ENCODE data around the gene HSD17B12.

The HSD17B12 gene

GRCh38 chr11:43746670-43747069 lies 66.1 kb downstream of the HSD17B12 start:
- Histone ChIP-seq H3K36me3 (replicated peaks in 1 of 2; ENCODE audit: control insufficient read depth in 2 of 2, insufficient read depth in 2 of 2, low read length in 2 of 2) (peaks cover 2 to 6% of the 10 kb centered on the region in 2 donors), H3K18ac (ENCODE audit: low read length) (no peak overlapping the region), H2BK12ac (ENCODE audit: low read length) (no peak overlapping the region), H3K23ac (ENCODE audit: low read depth, low read length, poor library complexity) (no peak overlapping the region), H2AFZ (ENCODE audit: low read length) (no peak overlapping the region), H4K8ac (ENCODE audit: low read depth, low read length) (no peak overlapping the region), H3K27ac (replicated peaks; ENCODE audit: low read length) (no peak overlapping the region), H3K9me3 (replicated peaks in 1 of 2; ENCODE audit: control insufficient read depth in 2 of 2, insufficient read depth in 1 of 2, low read depth in 1 of 2, low read length in 2 of 2) (no peaks in the 10 kb centered on the region), H2BK15ac (ENCODE audit: low read length) (no peak overlapping the region), H2AK5ac (ENCODE audit: low read depth, low read length) (no peak overlapping the region), H3K4me1 (ENCODE audit: control insufficient read depth in 2 of 2, insufficient read depth in 1 of 2, low read depth in 1 of 2, low read length in 2 of 2) (no peaks in the 10 kb centered on the region), H2BK120ac (ENCODE audit: low read depth, low read length) (no peak overlapping the region), H3K4me3 (ENCODE audit: low read length in 2 of 2) (no peak overlapping the region), H2BK5ac (ENCODE audit: low read length) (no peak overlapping the region), H3K4ac (ENCODE audit: low read length) (no peak overlapping the region), H3K14ac (ENCODE audit: low read length) (no peak overlapping the region), H3K4me2 (ENCODE audit: insufficient read depth, low read length, poor library complexity, severe bottlenecking) (no peak overlapping the region), H3K9ac (ENCODE audit: low read depth, low read length, poor library complexity) (no peak overlapping the region), H3K27me3 (ENCODE audit: control insufficient read depth in 3 of 3, insufficient read depth in 3 of 3, low read depth in 1 of 3, low read length in 3 of 3) (no peaks in the 10 kb centered on the region), H3K79me1 (ENCODE audit: low read depth, low read length) (no peaks in the 10 kb centered on the region), H4K91ac (ENCODE audit: low read depth, low read length, poor library complexity) (no peak overlapping the region)
- WGBS, 2 donors (ENCODE audit: extremely low coverage in 2 of 2, insufficient read length in 2 of 2, insufficient replicate concordance in 1 of 2): no CpG with 5 or more reads among the region's 3 CpGs
- DNase-seq (ENCODE audit: low spot score): no peak

GRCh38 chr11:43747130-43747802 lies 66.7 kb downstream of the HSD17B12 start:
- Histone ChIP-seq H3K27me3 (ENCODE audit: control insufficient read depth in 3 of 3, insufficient read depth in 3 of 3, low read depth in 1 of 3, low read length in 3 of 3) (no peaks in the 10 kb centered on the region), H3K4ac (ENCODE audit: low read length) (no peak overlapping the region), H3K4me3 (ENCODE audit: low read length in 2 of 2) (no peak overlapping the region), H3K18ac (ENCODE audit: low read length) (no peak overlapping the region), H2BK12ac (ENCODE audit: low read length) (no peak overlapping the region), H3K4me2 (ENCODE audit: insufficient read depth, low read length, poor library complexity, severe bottlenecking) (no peak overlapping the region), H2BK120ac (ENCODE audit: low read depth, low read length) (no peak overlapping the region), H3K9ac (ENCODE audit: low read depth, low read length, poor library complexity) (no peak overlapping the region), H3K23ac (ENCODE audit: low read depth, low read length, poor library complexity) (no peak overlapping the region), H3K36me3 (replicated peaks in 1 of 2; ENCODE audit: control insufficient read depth in 2 of 2, insufficient read depth in 2 of 2, low read length in 2 of 2) (peaks cover 2 to 10% of the 10 kb centered on the region in 2 donors), H4K91ac (ENCODE audit: low read depth, low read length, poor library complexity) (no peak overlapping the region), H3K27ac (replicated peaks; ENCODE audit: low read length) (no peak overlapping the region), H2BK5ac (ENCODE audit: low read length) (no peak overlapping the region), H3K14ac (ENCODE audit: low read length) (no peak overlapping the region), H2BK15ac (ENCODE audit: low read length) (no peak overlapping the region), H3K79me1 (ENCODE audit: low read depth, low read length) (no peaks in the 10 kb centered on the region), H4K8ac (ENCODE audit: low read depth, low read length) (no peak overlapping the region), H2AK5ac (ENCODE audit: low read depth, low read length) (no peak overlapping the region), H3K9me3 (replicated peaks in 1 of 2; ENCODE audit: control insufficient read depth in 2 of 2, insufficient read depth in 1 of 2, low read depth in 1 of 2, low read length in 2 of 2) (no peaks in the 10 kb centered on the region), H2AFZ (ENCODE audit: low read length) (no peak overlapping the region), H3K4me1 (ENCODE audit: control insufficient read depth in 2 of 2, insufficient read depth in 1 of 2, low read depth in 1 of 2, low read length in 2 of 2) (no peaks in the 10 kb centered on the region)
- no peak for DNase-seq (ENCODE audit: low spot score)
- WGBS, 2 donors (ENCODE audit: extremely low coverage in 2 of 2, insufficient read length in 2 of 2, insufficient replicate concordance in 1 of 2): no CpG with 5 or more reads among the region's 7 CpGs

- no peaks in the 10 kb centered on the region for H3K9me3 ChIP-seq (replicated peaks in 1 of 2; ENCODE audit: control insufficient read depth in 2 of 2, insufficient read depth in 1 of 2, low read depth in 1 of 2, low read length in 2 of 2)
- no peak overlapping the region for H3K27ac ChIP-seq (replicated peaks; ENCODE audit: low read length)
- H3K4me2 ChIP-seq (ENCODE audit: insufficient read depth, low read length, poor library complexity, severe bottlenecking): no peak overlapping the region
- H2BK5ac ChIP-seq (ENCODE audit: low read length): no peak overlapping the region
- H3K4ac ChIP-seq (ENCODE audit: low read length): no peak overlapping the region
- no peak overlapping the region for H2BK120ac ChIP-seq (ENCODE audit: low read depth, low read length)
- no peak overlapping the region for H2BK15ac ChIP-seq (ENCODE audit: low read length)
- no peak for DNase-seq (ENCODE audit: low spot score)
- H3K14ac ChIP-seq (ENCODE audit: low read length): no peak overlapping the region
- no peak overlapping the region for H2BK12ac ChIP-seq (ENCODE audit: low read length)
- no peak overlapping the region for H3K18ac ChIP-seq (ENCODE audit: low read length)
- H3K23ac ChIP-seq (ENCODE audit: low read depth, low read length, poor library complexity): no peak overlapping the region
- no peak overlapping the region for H3K9ac ChIP-seq (ENCODE audit: low read depth, low read length, poor library complexity)
- no peaks in the 10 kb centered on the region for H3K79me1 ChIP-seq (ENCODE audit: low read depth, low read length)
- H4K8ac ChIP-seq (ENCODE audit: low read depth, low read length): no peak overlapping the region
- peaks cover 2 to 10% of the 10 kb centered on the region in 2 donors for H3K36me3 ChIP-seq (replicated peaks in 1 of 2; ENCODE audit: control insufficient read depth in 2 of 2, insufficient read depth in 2 of 2, low read length in 2 of 2)
- no peak overlapping the region for H2AK5ac ChIP-seq (ENCODE audit: low read depth, low read length)
- no peak overlapping the region for H2AFZ ChIP-seq (ENCODE audit: low read length)
- H4K91ac ChIP-seq (ENCODE audit: low read depth, low read length, poor library complexity): no peak overlapping the region
- WGBS, 2 donors (ENCODE audit: extremely low coverage in 2 of 2, insufficient read length in 2 of 2, insufficient replicate concordance in 1 of 2): no CpG with 5 or more reads among the region's 2 CpGs
- H3K27me3 ChIP-seq (ENCODE audit: control insufficient read depth in 3 of 3, insufficient read depth in 3 of 3, low read depth in 1 of 3, low read length in 3 of 3): no peaks in the 10 kb centered on the region
- H3K4me3 ChIP-seq (ENCODE audit: low read length in 2 of 2): no peak overlapping the region
- no peaks in the 10 kb centered on the region for H3K4me1 ChIP-seq (ENCODE audit: control insufficient read depth in 2 of 2, insufficient read depth in 1 of 2, low read depth in 1 of 2, low read length in 2 of 2)
Observed at GRCh38 chr11:43748095-43748494, 67.6 kb downstream of the HSD17B12 start.

- Histone ChIP-seq H2AFZ (ENCODE audit: low read length) (no peak overlapping the region), H4K91ac (ENCODE audit: low read depth, low read length, poor library complexity) (no peak overlapping the region), H3K9ac (ENCODE audit: low read depth, low read length, poor library complexity) (no peak overlapping the region), H2BK5ac (ENCODE audit: low read length) (no peak overlapping the region), H3K18ac (ENCODE audit: low read length) (no peak overlapping the region), H3K9me3 (replicated peaks in 1 of 2; ENCODE audit: control insufficient read depth in 2 of 2, insufficient read depth in 1 of 2, low read depth in 1 of 2, low read length in 2 of 2) (no peaks in the 10 kb centered on the region), H3K4ac (ENCODE audit: low read length) (no peak overlapping the region), H2BK120ac (ENCODE audit: low read depth, low read length) (no peak overlapping the region), H3K79me1 (ENCODE audit: low read depth, low read length) (no peaks in the 10 kb centered on the region), H3K14ac (ENCODE audit: low read length) (no peak overlapping the region), H3K4me2 (ENCODE audit: insufficient read depth, low read length, poor library complexity, severe bottlenecking) (no peak overlapping the region), H4K8ac (ENCODE audit: low read depth, low read length) (no peak overlapping the region), H3K27me3 (ENCODE audit: control insufficient read depth in 3 of 3, insufficient read depth in 3 of 3, low read depth in 1 of 3, low read length in 3 of 3) (no peaks in the 10 kb centered on the region), H3K4me3 (ENCODE audit: low read length in 2 of 2) (no peak overlapping the region), H2BK12ac (ENCODE audit: low read length) (no peak overlapping the region), H3K23ac (ENCODE audit: low read depth, low read length, poor library complexity) (no peak overlapping the region), H3K27ac (replicated peaks; ENCODE audit: low read length) (no peak overlapping the region), H2AK5ac (ENCODE audit: low read depth, low read length) (no peak overlapping the region), H2BK15ac (ENCODE audit: low read length) (no peak overlapping the region), H3K4me1 (ENCODE audit: control insufficient read depth in 2 of 2, insufficient read depth in 1 of 2, low read depth in 1 of 2, low read length in 2 of 2) (no peaks in the 10 kb centered on the region), H3K36me3 (replicated peaks in 1 of 2; ENCODE audit: control insufficient read depth in 2 of 2, insufficient read depth in 2 of 2, low read length in 2 of 2) (peaks cover 4 to 32% of the 10 kb centered on the region in 2 donors)
- DNase-seq (ENCODE audit: low spot score): no peak
- no CpG with 5 or more reads among the region's 4 CpGs for WGBS, 2 donors (ENCODE audit: extremely low coverage in 2 of 2, insufficient read length in 2 of 2, insufficient replicate concordance in 1 of 2)
Observed at GRCh38 chr11:43751726-43752125, 71.2 kb downstream of the HSD17B12 start.
